Thyroid gland (tissue), 4 donors: ENCODE results near the gene MYLK. TPM values are rescaled to one million over a fixed set of nuclear protein-coding genes. Genes with fewer than 3 reads are reported as not detected.
A peak's percentile ranks its signal among the peaks of the same experiment; 100 is the strongest.

Experiments
- DNase-seq, 2 donors: peaks; one replicate each; pipeline ENCODE4 v3.0.0-alpha.2; 2019
- H3K27ac ChIP-seq, 3 donors: fragments of 200-600 bp; sonication (generic); 1 replicate in 2 of 3; 2 replicates in 1 of 3; pipeline ENCODE4 v1.5.1; 2016 to 2019; ENCODE audit warnings: mild to moderate bottlenecking in 1 of 3, moderate library complexity in 1 of 3
- H3K27me3 ChIP-seq: fragments of 200-600 bp; sonication (generic); one replicate; pipeline ENCODE4 v1.5.1; 2019
- H3K36me3 ChIP-seq, 2 donors: fragments of 200-600 bp; sonication (generic); one replicate each; pipeline ENCODE4 v1.5.1; 2016 to 2019
- H3K4me1 ChIP-seq, 2 donors: fragments of 200-600 bp; sonication (generic); one replicate each; pipeline ENCODE4 v1.5.1; 2017 to 2019
- H3K4me3 ChIP-seq, 3 donors: fragments of 200-600 bp; sonication (generic); replicated peaks in 1 of 3; 1 replicate in 2 of 3; 2 replicates in 1 of 3; pipeline ENCODE4 v1.5.1; 2016; ENCODE audit warnings: mild to moderate bottlenecking in 1 of 3
- H3K9me3 ChIP-seq: fragments of 200-600 bp; sonication (generic); one replicate; pipeline ENCODE4 v1.5.1; 2017
- CTCF ChIP-seq, 6 experiments: fragments of 200-600 bp in 3 of 6; fragments of 450-650 bp in 3 of 6; sonication (generic) in 3 of 6; IDR thresholded peaks; one replicate each; pipeline ENCODE4 v1.5.1; 2016 to 2019; ENCODE audit warnings: antibody characterized with exemption in 6 of 6, mild to moderate bottlenecking in 2 of 6, inconsistent platforms in 1 of 6, moderate library complexity in 1 of 6
- POLR2A ChIP-seq, 2 donors: fragments of 450-650 bp; IDR thresholded peaks; one replicate each; pipeline ENCODE4 v1.6.1; 2017; ENCODE audit warnings: antibody characterized with exemption in 2 of 2, mild to moderate bottlenecking in 2 of 2, moderate library complexity in 1 of 2
- WGBS, 2 donors: methylation state at CpG; one replicate each; pipeline ENCODE4 v1.1.5; 2017; 5-methylcytosine and 5-hydroxymethylcytosine counted together
- intact Hi-C: fragments of 100-400 bp; cut with DNase I; formaldehyde crosslinking; loops from one replicate; pipeline ENCODE4 v1.15.1; 2023
- total RNA-seq, 4 donors: library from RNA; depleted of rRNA; stranded (reverse); fragments of >200 nt; gene quantifications; one replicate each; pipeline ENCODE4 v1.2.3, GENCODE V29; 2016

Gene MYLK
- total RNA-seq, 4 donors from 2014 or later = 28.9 to 51.2 (median 37.4) TPM

GRCh38 chr3:123700791-123701722 lies 183.1 kb downstream of the MYLK start:
- WGBS, 2 donors = 72 to 78% methylated on average over 22 to 23 of the region's 23 CpGs
- no peaks in the 10 kb centered on the region for H3K9me3 ChIP-seq
- H3K27me3 ChIP-seq = no peaks in the 10 kb centered on the region
- peak in 1 of 2 donors; percentile 17 for DNase-seq
- TF ChIP-seq POLR2A (IDR thresholded peaks at IDR 0.05) (peak in 1 of 2 donors; percentile 17), CTCF (IDR thresholded peaks at IDR 0.05) (no peak)
- H3K4me3 ChIP-seq = no peak overlapping the region
- no peaks in the 10 kb centered on the region for H3K36me3 ChIP-seq
- H3K27ac ChIP-seq = peak overlapping the region; percentile 26 to 89 (median 52)
- peaks cover 16 to 23% of the 10 kb centered on the region in 2 donors for H3K4me1 ChIP-seq
- intact Hi-C loops = loop anchor here (5.0 kb wide), 1 partner anchor 49 kb away; no protein-coding TSS in a partner anchor

GRCh38 chr3:123698813-123699212 lies 185.3 kb downstream of the MYLK start:
- H3K4me1 ChIP-seq = peaks cover 29 to 35% of the 10 kb centered on the region in 2 donors
- intact Hi-C loops = no loop called here
- WGBS, 2 donors = 64 to 68% methylated on average over 5 of the region's 5 CpGs

GRCh38 chr3:123696808-123697207 lies 187.3 kb downstream of the MYLK start:
- 39 to 62% methylated on average over 6 of the region's 6 CpGs for WGBS, 2 donors
- intact Hi-C loops = no loop called here
- DNase-seq = no peak
- Histone ChIP-seq H3K4me3 (no peak overlapping the region), H3K4me1 (peaks cover 28 to 35% of the 10 kb centered on the region in 2 donors), H3K27ac (peak overlapping the region in 1 of 3 donors; percentile 3), H3K9me3 (no peaks in the 10 kb centered on the region), H3K36me3 (no peaks in the 10 kb centered on the region), H3K27me3 (no peaks in the 10 kb centered on the region)
- TF ChIP-seq POLR2A (IDR thresholded peaks at IDR 0.05) = no peak

More at GRCh38 chr3:123698813-123699212, 185.3 kb downstream of the MYLK start:
- Histone ChIP-seq H3K9me3 (no peaks in the 10 kb centered on the region), H3K27me3 (no peaks in the 10 kb centered on the region), H3K27ac (peak overlapping the region; percentile 15 to 89 (median 17)), H3K36me3 (no peaks in the 10 kb centered on the region), H3K4me3 (peak overlapping the region in 1 of 3 donors; percentile 24)
- DNase-seq = no peak
- TF ChIP-seq POLR2A (IDR thresholded peaks at IDR 0.05) (no peak), CTCF (IDR thresholded peaks at IDR 0.05) (no peak)

DNA sequence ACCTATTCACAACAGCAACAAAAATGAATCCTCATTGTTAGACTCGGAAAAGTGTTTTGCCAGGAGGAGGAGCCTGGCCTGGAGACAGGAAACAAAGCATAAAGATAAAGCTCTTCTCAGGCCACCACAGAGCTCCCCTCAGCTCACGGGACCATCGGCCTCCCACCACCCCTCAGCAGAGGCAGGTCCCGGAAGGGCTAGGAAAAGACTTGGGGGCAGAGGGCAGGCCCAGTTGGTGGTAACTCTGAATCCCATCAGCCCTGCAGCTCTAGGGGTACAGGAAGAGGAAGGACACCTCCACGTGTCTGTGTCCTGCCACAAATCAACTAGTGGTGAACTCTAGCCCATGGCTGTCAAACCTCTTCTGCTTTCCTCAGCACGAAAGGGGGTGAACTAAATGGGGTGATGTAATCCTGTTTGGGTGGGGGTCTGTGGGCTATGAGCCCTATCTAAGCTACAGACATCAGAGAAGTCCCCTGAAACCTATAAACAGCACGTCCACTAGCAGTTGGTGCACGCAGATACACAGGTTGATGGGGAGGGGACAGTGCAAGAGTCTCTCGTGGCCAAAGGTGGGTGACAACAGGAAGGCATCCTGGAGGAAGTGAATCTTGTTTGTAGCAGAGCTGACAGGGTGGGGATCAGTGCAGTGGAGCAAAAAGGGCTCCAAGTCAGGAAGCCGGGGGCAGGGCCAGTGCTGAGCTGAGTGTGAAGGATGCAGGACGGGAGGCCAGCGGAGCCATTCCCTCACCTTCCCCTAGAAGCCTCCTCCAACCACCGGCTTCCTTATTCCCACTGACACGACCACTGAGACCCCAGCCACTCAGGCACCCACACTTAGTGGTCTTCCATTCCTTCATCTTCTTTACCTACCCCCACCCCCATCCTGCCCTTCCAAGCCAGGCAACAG lies 188.1 kb downstream of the MYLK start:
- DNase-seq = no peak
- H3K4me1 ChIP-seq = peaks cover 23 to 32% of the 10 kb centered on the region in 2 donors
- no peak overlapping the region for H3K4me3 ChIP-seq
- peak overlapping the region; percentile 5 to 36 (median 35) for H3K27ac ChIP-seq
- intact Hi-C loops = no loop called here
- no peaks in the 10 kb centered on the region for H3K36me3 ChIP-seq
- no peaks in the 10 kb centered on the region for H3K27me3 ChIP-seq
- TF ChIP-seq CTCF (IDR thresholded peaks at IDR 0.05) (no peak), POLR2A (IDR thresholded peaks at IDR 0.05) (no peak)
- no peaks in the 10 kb centered on the region for H3K9me3 ChIP-seq
- 80 to 85% methylated on average over 14 of the region's 14 CpGs for WGBS, 2 donors

- no peaks in the 10 kb centered on the region for H3K9me3 ChIP-seq
- no peak overlapping the region for H3K4me3 ChIP-seq
- no peaks in the 10 kb centered on the region for H3K27me3 ChIP-seq
- intact Hi-C loops = no loop called here
- peaks cover 16 to 32% of the 10 kb centered on the region in 2 donors for H3K4me1 ChIP-seq
- H3K27ac ChIP-seq = peak overlapping the region in 2 of 3 donors; percentile 36 to 56
- 60 to 77% methylated on average over 2 of the region's 2 CpGs for WGBS, 2 donors
- H3K36me3 ChIP-seq = no peaks in the 10 kb centered on the region
- no peak for DNase-seq
- no peak for TF ChIP-seq CTCF (IDR thresholded peaks at IDR 0.05)
- no peak for TF ChIP-seq POLR2A (IDR thresholded peaks at IDR 0.05)
Measured at GRCh38 chr3:123695152-123695551, 189.0 kb downstream of the MYLK start.
